GM18499 (cell line): Measurements from ENCODE around the gene OPA3.
"Not testable (repeated sequence)": the region's sequence is repeated elsewhere in the genome, so short reads cannot be mapped to it uniquely, and the experiment has no call there.

Experiments
- ATAC-seq: cut with Tn5 transposase; IDR thresholded peaks from one replicate; pipeline ENCODE4 v1.9.1; 2021; ENCODE audit warnings: moderate number of reproducible peaks; ENCODE audit not compliant: insufficient read depth, unreplicated experiment

OPA3 gene

DNA sequence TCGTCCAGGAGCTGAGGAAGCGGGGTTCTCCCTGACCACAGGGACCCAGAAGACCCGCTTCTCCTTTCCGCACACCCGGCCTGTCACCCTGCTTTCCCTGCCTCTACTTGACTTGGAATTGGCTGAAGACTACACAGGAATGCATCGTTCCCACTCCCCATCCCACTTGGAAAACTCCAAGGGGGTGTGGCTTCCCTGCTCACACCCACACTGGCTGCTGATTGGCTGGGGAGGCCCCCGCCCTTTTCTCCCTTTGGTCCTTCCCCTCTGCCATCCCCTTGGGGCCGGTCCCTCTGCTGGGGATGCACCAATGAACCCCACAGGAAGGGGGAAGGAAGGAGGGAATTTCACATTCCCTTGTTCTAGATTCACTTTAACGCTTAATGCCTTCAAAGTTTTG is 58.5 kb downstream of the OPA3 start:
- ATAC-seq = no peak

DNA sequence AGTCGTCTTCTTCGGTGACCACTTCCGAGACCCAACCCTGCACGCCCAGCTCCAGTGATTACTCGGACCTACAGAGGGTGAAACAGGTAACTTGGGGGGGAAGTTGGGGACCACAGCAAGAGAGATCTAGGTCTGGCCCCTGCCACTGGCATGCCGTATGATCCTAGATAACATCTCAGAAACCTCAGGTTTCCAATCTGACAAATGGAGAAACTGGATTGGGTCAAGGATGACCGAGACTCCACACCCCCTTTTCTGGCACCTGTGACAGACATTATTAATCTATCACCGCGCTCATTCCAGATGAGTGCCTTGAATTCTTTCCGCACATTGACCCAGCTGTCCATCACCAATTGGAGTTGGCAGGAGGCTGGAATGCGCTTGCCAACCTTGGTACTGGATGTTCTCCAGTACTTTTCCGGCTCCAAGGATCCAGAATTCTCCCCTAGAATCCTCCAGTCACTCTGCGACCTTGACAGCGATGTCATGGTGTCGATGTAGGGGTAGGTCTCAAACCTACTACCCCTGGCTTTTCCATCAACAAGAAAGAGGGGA is 60.0 kb downstream of the OPA3 start:
- no peak for ATAC-seq

DNA sequence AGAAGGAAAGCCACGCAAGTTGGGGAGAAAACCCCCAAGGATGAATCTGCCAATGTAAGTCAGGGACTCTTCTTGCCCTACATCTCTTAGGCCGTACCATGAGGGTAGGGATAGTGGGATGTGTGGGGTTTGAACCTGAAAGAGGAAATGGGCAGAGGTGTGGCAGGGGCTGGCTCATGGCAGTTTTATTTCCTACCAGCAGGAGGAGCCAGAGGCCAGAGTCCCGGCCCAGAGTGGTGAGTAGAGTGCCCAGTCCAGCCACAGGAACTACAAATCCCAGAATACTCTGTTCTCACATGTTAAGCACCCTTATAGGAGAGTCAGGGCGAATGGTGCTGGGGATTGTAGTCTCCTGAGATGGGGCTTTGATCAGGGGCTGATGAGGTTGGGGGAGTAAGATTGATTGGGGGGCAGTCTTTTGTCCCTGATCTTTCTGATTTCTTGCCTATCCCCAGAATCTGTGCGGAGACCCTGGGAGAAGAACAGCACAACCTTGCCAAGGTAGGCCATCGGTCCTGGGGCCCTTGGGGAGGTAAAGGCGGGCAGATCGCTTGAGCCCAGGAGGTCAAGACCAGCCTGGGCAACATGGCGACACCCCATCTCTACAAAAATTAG is 60.9 kb downstream of the OPA3 start:
- no peak for ATAC-seq

DNA sequence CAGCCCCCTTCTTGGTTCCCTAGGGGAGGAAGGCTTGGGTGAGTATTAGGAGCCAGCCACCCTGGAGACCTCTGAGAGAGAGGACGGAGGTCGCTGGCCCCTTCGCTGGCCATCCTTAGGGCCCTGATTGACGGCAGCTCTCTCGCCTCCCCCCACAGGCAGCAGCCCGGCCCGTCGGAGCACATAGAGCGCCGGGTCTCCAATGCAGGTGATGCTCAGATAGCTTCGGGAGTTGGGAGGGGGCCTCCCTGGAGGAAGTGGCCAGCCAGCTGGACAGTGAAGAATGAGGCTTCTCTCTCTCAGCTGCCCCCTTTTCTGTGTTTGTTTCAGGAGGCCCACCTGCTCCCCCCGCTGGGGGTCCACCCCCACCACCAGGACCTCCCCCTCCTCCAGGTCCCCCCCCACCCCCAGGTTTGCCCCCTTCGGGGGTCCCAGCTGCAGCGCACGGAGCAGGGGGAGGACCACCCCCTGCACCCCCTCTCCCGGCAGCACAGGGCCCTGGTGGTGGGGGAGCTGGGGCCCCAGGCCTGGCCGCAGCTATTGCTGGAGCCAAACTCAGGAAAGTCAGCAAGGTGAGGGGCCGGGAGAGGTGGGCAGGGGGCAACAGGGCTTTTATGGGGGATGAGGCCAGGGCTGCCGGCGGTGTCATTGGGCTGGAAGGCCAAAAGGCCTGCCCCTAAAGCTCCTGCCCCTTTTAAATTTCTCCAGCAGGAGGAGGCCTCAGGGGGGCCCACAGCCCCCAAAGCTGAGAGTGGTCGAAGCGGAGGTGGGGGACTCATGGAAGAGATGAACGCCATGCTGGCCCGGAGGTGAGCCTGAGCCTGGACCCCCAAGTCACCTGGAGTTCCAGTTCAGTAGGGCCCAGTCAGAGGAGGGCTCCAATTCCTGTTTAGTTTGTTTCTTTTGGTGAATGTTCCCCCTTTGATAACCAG is 62.3 kb downstream of the OPA3 start:
- ATAC-seq = no peak

DNA sequence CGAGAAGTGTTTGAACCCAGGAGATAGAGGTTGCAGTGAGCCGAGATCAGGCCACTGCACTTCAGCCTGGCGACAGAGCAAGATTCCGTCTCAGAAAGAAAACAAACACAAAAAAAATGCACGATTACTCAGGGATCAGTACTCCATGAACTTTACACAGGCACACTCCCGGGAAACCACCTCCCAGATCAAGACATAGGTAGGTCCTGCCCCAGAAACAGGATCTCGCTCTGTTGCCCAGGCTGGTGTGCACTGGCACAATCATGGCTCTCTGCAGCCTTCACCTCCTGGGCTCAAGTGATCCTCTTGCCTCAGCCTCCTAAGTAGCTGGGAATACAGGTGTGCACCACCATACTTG is 66.2 kb downstream of the OPA3 start:
- no peak for ATAC-seq

DNA sequence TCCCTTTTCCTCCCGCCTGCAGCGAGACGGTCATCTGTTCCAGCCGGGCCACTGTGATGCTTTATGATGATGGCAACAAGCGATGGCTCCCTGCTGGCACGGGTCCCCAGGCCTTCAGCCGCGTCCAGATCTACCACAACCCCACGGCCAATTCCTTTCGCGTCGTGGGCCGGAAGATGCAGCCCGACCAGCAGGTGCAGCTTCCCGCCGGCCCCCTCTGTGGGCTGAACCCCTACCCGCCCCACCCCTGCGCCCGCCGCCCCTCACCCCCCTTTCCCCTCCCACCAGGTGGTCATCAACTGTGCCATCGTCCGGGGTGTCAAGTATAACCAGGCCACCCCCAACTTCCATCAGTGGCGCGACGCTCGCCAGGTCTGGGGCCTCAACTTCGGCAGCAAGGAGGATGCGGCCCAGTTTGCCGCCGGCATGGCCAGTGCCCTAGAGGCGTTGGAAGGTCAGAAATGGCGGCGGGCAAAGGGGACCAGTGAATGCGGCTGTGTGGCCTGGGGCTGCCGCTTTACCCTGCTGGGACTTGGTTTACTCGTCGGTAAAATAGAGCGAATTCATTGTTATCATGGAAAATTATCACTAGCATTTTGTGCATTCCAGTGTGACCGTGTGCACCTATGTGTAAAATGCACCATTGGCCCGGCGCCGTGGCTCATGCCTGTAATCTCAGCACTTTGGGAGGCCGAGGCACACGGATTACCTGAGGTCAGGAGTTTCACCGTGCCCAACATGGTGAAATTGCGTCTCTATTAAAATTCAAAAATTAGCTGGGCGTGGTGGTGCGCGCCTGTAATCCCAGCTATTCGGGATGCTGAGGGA is 66.7 kb downstream of the OPA3 start:
- ATAC-seq = no peak

DNA sequence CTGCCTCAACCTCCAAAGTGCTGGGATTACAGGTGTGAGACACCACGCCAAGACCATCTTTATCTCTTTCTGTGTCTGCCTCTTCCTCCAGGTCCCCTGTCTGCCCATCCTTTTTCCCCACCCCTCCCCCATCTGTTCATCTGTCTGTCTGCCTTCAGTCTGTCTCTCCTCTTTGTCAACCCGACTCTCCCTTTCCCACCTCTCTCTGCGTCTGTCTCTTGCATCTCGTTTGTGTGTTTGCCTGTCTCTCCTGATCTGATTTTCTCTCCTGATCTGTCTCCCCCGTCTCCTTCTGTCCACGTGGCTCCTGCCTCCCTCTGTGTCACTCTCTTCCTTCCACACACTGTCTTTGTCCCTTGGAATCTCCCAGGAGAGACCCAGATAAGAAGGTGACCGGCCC is 67.4 kb downstream of the OPA3 start:
- ATAC-seq = no peak

DNA sequence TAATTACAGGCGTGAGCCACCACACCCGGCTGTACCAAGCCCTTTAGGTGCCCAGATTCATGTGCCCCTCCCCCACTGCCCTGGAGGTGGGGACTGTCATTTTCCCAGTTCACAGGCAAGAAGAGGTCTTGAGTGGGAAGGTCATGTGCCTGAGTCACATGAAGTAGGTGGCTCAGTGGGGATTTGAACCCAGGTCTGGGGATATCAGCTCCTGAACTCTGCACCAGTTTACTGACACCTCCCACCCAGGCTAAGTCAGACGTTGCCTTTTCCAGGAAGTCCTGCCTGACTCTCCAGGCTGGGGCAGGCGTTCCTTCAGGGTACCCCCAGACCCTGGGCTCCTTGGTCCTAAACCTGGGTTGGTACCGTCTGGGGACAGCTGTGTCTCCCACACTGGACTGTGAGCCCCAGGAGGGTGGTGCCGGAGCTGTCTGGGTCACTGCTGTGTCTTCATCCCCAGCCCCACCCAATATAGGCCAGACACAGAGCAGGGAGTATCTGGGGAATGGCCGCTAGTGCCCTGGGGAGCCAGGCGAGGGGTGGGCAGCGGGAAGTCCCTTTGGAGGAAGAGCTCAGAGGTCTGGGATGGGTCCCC is 68.7 kb downstream of the OPA3 start:
- no peak for ATAC-seq

DNA sequence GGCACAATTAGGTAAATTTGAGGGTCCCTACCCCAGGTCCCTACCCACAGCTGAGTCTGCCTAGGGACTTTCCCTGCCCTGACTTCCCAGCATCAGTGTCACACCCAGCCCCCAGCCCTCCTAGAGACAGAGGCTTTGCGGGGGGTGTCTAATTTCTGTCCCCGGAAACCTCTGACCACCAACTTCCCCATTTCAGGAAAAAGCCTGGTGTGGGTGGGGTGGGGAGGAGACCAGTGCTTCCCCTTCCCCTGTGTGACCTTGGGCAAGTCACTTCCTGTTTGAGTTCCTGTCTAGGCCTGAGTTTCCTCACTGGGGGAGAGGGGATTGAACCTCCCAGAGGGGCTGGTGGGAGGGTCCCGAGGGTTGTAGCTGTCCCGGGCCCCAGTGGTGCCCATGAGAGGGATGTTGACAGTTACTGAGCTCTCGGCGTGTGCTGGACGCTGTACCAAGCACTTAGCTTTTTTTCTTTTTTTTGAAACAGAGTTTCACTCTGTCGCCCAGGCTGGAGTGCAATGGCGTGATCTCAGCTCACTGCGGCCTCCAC is 69.4 kb downstream of the OPA3 start:
- ATAC-seq = no peak

DNA sequence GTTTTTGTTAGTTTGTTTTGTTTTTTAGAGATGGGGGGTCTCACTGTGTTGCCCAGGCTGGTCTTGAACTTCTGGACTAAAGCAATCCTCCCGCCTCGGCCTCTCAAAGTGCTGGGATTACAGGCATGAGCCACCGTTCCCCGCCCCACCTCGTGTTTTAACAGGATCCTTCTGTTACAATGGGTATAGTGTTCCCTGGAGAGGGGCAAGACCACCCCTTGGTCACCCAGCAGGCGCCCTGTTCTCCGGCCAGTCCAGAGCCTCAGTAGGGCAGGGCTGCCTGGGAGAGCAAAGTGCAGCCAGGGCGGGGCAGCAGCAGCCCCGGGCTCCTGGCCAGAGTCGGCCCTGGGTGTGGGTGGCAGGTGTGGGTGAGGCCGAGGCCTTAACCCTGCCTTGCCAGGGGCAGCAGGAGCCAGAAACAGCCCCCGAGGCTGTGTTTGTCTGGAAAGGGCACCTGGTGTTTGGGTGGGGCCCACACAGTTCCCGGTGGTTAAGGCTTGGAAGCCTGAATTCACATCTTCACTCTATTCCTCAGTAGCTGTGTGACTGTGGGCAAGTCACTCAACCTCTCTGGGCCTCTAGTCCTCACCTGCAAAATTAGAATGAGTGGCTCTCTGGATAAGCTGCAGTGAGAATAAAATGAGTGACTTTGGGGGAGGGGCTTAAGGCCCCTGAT is 70.1 kb downstream of the OPA3 start:
- ATAC-seq = no peak

DNA sequence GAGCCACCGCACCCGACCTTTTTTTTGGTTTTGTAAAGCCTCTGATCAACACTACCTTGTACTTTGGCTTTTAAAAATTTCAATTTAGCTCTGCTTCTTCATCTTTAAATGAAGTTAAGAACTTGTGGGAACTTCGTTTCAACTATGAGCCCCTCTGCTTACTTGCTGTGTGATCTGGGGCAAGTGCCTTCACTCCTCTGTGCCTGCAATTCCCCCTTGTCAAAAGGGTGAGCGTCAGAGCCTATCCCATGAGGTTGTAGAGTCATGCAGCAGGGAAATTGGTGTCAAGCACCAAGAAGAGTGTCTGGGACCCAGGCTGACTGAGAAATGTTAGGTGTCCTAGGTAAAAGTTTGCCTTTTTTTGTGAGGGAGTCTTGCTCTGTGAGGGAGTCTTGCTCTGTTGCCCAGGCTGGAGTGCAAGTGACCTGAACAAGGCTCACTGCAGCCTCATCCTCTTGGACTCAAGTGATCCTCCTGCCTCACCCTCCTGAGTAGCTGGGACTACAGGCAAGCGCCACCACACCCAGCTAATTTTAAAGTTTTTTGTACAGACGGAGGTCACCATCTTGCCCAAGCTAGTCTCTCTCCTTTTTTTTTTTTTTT is 71.6 kb downstream of the OPA3 start:
- no peak for ATAC-seq

DNA sequence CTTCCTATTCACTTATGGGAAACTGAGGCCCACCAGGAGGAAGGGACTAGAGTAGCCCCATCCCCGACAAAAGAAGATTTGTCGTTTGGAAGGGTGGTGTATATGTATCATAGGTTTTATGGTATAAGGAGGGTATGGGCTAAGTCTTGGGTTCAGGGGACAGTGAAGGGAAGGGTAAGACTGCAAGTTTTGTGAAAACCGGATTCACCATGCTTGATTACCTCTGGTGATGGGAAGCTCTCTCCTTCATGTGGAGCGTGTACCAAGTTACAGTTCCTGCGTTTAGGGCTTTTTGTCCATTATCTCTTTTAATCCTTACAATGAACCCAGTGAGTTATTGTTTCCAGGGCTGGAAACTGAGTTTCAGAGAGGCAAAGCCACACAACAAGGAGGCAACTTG is 73.5 kb downstream of the OPA3 start:
- no peak for ATAC-seq

DNA sequence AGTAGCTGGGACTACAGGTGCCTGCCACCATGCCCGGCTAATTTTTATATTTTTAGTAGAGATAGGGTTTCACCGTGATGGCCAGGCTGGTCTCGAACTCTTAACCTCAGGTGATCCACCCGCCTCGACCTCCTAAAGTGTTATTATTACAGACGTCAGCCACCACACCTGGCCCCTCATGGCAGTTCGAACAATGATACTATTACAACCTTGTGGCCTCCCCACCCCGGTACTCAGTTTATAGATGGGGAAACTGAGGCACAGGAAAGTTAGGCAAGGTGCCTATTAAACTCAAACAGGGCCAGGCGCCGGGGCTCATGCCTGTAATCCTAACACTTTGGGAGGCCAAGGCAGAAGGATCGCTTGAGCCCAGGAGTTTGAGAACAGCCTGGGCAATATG is 74.2 kb downstream of the OPA3 start:
- ATAC-seq = not testable (repeated sequence)

DNA sequence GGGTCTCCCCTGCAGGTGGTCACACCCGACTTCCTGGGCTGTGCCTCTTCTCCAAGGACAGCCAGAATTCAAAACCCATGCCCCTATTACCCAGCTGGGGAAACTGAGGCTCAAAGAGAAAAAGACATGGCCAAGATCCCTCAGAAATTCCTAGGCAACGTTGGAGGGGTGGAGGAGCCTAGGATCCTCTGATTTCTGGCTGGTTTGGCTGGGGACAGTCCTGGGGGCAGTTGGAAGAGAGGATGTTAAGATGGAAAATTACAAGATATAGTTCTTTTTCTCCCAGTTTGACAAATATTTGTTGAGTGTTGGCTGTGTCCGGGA is 74.9 kb downstream of the OPA3 start:
- ATAC-seq = no peak

DNA sequence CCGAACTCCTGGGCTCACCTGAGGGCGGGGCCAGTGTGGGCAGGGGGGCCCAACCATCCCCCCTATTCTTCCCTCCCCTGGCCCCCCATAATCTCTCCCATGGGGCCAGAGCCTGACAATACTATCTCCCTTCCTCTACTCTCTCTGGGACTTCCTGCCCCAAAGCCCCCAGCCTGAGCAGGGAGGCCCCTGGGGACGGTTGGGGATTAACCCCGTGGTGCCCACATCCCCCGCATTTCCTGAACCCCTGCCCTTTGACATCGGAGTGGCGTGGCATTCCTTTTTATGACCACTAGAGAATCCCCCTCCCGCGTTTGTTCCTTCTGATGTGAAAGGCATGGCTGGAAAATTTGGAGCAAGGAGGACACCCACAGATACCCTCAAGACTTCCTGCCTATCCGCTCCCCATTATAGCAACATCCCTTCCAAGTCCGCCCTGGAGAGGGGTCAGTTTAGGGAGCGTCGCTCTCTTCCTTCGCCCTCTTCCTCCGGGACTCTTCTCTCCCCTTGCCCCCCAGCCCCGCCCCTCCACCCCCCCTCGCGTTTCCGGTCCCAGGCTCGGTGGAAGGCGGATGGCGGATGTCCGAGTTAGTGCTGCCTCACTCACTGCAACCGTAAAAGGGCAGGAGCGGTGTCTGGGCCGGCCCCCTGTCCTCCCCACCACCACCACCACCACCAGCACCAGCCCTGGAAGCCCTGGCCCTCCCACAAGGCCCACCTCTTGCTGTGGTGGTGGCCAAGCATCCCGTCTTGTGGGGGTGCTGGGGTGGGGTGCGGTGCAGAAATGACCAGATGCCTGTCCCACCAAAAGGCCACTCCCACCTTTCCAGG is 75.5 kb downstream of the OPA3 start:
- ATAC-seq = no peak

DNA sequence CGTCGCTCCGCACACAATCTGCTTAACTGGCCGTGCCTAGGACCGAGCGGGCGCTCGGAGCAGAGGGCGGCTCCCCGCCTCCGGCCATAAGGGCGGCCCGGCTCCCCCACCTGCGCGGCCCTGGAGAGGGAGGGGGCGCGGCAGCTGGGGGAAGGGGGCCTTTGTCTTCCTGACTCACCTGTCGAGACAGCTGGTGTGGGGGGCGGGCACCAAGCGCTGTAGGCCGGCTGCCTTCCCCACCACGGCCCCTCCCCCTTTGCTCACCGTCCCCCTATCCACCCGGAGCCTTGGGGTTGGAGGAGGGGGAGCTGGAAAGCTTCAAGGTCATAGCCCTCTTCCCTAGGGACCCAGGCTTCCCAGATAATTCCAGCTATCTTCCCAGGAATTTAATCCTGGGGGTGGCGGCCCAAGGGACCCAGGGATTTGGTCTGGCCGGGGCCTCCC is 76.2 kb downstream of the OPA3 start:
- no peak for ATAC-seq

DNA sequence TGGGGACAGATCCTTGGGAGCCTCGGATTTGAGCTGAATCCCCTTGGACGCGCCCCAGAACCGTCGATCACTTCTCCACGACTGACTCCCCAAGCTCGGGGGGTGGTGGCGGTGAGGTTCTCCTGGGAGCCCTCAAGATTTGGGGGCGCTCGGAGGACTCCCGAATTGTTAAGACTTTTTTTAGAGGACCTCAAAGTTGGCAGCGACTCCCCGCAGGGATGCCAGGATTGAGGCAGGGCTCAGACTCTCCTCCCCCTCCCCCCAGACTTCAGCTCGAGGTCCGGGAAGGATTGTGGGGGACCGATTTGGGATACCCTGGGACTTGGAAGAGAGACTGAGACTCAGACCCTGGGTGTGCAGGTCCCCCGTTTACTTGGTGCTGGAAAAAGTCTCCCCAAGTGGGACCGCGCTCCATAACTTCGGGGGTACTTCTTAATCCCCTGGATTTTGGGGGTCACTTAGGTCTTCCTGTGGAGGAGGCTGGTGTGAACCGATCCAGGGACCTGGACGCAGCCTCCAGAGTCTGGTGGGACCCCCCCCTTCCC is 76.7 kb downstream of the OPA3 start:
- no peak for ATAC-seq
